ENCODE results near the gene PKD2L2.

Gene PKD2L2

GRCh38 chr5:137890845-137891244 lies 1.6 kb downstream of the PKD2L2 start:
- ChIA-PET CTCF (interaction anchor here (0.5 to 2.2 kb wide), 5 partner anchors 9 to 274 kb away, joined by 3 to 10 read pairs (median 3); no protein-coding TSS in a partner anchor), POLR2A (interaction anchor here (1.0 kb wide), 1 partner anchor 18 kb away, joined by 3 read pairs; no protein-coding TSS in a partner anchor)
- H3K36me3 ChIP-seq (ENCODE audit: control insufficient read depth in 2 of 2, insufficient read depth in 1 of 2, low read length in 2 of 2) = no peaks in the 10 kb centered on the region
- TF ChIP-seq GLI4 (tag by site-specific recombination; IDR thresholded peaks at IDR 0.05) (no peak), ZBTB6 (tag by site-specific recombination; IDR thresholded peaks at IDR 0.05) (no peak), ZNF362 (tag by site-specific recombination; IDR thresholded peaks at IDR 0.05) (no peak), ZNF830 (tag by site-specific recombination; IDR thresholded peaks at IDR 0.05; ENCODE audit: low read depth) (no peak), ZNF26 (tag by site-specific recombination; IDR thresholded peaks at IDR 0.05) (no peak), ZFP3 (tag by site-specific recombination; IDR thresholded peaks at IDR 0.05; ENCODE audit: low read depth) (no peak), ZNF629 (tag by site-specific recombination; IDR thresholded peaks at IDR 0.05) (no peak), ZNF776 (tag by site-specific recombination; IDR thresholded peaks at IDR 0.05; ENCODE audit: borderline replicate concordance) (no peak), ZNF248 (tag by site-specific recombination; IDR thresholded peaks at IDR 0.05) (no peak), ZNF777 (tag by site-specific recombination; IDR thresholded peaks at IDR 0.05; ENCODE audit: borderline replicate concordance) (no peak), ZNF266 (tag by site-specific recombination; IDR thresholded peaks at IDR 0.05; ENCODE audit: low read depth) (no peak), ZNF792 (tag by site-specific recombination; IDR thresholded peaks at IDR 0.05) (no peak), ZNF692 (tag by site-specific recombination; IDR thresholded peaks at IDR 0.05) (no peak), ZNF169 (tag by site-specific recombination; IDR thresholded peaks at IDR 0.05) (no peak), ZNF510 (tag by site-specific recombination; IDR thresholded peaks at IDR 0.05; ENCODE audit: insufficient replicate concordance) (no peak)
- TF ChIP-seq, protein P1, sequence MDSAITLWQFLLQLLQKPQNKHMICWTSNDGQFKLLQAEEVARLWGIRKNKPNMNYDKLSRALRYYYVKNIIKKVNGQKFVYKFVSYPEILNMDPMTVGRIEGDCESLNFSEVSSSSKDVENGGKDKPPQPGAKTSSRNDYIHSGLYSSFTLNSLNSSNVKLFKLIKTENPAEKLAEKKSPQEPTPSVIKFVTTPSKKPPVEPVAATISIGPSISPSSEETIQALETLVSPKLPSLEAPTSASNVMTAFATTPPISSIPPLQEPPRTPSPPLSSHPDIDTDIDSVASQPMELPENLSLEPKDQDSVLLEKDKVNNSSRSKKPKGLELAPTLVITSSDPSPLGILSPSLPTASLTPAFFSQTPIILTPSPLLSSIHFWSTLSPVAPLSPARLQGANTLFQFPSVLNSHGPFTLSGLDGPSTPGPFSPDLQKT (IDR thresholded peaks at IDR 0.05; ENCODE audit: borderline replicate concordance, low read depth, low read length) = no peak
- H3K9me3 ChIP-seq (ENCODE audit: control insufficient read depth, insufficient read depth, low read depth, low read length) = no peaks in the 10 kb centered on the region
- H3K27ac ChIP-seq (ENCODE audit: extremely low read depth, low read depth, low read length) = no peak overlapping the region
- H3K4me3 ChIP-seq (ENCODE audit: low read depth, low read length) = no peak overlapping the region
- H3K4me1 ChIP-seq (ENCODE audit: control insufficient read depth, insufficient read depth, low read length) = peaks cover 11% of the 10 kb centered on the region

DNA sequence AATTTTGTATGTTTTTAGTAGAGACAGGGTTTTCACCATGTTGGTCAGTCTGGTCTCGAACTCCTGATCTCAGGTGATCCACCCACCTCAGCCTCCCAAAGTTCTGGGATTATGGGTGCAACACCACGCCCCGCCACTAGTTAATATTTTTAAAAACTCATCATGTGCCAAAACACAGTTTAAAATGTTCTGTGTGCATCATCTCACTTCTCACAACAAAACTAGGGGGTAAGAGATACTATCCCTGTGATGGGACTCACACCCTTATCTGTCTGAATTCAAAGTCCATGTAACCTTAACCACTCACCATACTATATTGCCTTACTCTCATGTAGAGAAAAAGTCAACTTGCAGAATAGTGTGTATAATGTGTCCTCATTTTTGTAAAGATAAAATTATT lies 2.6 kb downstream of the PKD2L2 start:
- H3K4me3 ChIP-seq (ENCODE audit: low read depth, low read length) = no peak overlapping the region
- H3K4me1 ChIP-seq (ENCODE audit: control insufficient read depth, insufficient read depth, low read length) = peaks cover 5% of the 10 kb centered on the region
- ChIA-PET CTCF (interaction anchor here (1.4 to 2.2 kb wide), 2 partner anchors 10 to 112 kb away, joined by 8 to 10 read pairs; no protein-coding TSS in a partner anchor), POLR2A (no interaction called here)
- TF ChIP-seq ZNF600 (tag by site-specific recombination; IDR thresholded peaks at IDR 0.05) = 0 out of 2 replicates have a peak, but pooled peaks have one; percentile 13
- no peak for TF ChIP-seq ZNF548 (tag by site-specific recombination; IDR thresholded peaks at IDR 0.05)
- TF ChIP-seq ZNF394 (tag by site-specific recombination; IDR thresholded peaks at IDR 0.05; ENCODE audit: borderline replicate concordance) = 0 out of 2 replicates have a peak, but pooled peaks have one; percentile 2
- no peaks in the 10 kb centered on the region for H3K9me3 ChIP-seq (ENCODE audit: control insufficient read depth, insufficient read depth, low read depth, low read length)
- H3K27ac ChIP-seq (ENCODE audit: extremely low read depth, low read depth, low read length) = no peak overlapping the region
- H3K36me3 ChIP-seq (ENCODE audit: control insufficient read depth in 2 of 2, insufficient read depth in 1 of 2, low read length in 2 of 2) = no peaks in the 10 kb centered on the region
